ENCODE results near the gene TTYH3.
"Not testable (repeated sequence)": the region's sequence is repeated elsewhere in the genome, so short reads cannot be mapped to it uniquely, and the experiment has no call there.

TTYH3 gene

GRCh38 chr7:2689951-2690705, 58.3 kb downstream of the TTYH3 start:
- DNase-seq, result no peak

DNA sequence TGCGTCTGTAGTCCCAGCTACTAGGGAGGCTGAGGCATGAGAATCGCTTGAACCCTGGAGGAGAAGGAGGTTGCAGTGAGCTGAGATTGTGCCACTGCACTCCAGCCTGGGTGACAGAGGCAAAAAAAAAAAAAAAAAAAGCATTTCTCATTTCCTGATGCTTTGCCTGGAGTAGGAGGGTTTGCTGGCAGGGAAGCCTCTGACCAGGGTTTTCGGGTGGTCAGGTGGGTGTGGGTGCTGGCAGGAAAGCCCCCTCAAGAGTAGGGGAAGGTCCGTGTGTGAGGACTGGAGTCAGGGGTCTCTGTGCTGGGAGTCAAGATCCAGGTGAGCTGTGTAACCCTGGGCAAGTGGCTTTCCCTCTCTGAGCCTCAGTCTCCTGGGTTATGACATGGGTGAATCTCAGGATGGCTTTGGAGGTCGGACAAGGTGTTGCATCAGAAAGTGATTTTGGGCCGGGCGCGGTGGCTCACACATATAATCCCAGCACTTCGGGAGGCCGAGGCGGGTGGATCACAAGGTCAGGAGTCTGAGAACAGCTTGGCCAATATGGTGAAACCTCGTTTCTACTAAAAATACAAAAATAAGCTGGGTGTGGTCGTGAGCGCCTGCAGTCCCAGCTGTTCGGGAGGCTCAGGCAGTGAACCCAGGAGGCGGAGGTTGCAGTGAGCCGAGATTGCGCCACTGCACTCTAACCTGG, 59.4 kb downstream of the TTYH3 start:
- no peak for DNase-seq

DNA sequence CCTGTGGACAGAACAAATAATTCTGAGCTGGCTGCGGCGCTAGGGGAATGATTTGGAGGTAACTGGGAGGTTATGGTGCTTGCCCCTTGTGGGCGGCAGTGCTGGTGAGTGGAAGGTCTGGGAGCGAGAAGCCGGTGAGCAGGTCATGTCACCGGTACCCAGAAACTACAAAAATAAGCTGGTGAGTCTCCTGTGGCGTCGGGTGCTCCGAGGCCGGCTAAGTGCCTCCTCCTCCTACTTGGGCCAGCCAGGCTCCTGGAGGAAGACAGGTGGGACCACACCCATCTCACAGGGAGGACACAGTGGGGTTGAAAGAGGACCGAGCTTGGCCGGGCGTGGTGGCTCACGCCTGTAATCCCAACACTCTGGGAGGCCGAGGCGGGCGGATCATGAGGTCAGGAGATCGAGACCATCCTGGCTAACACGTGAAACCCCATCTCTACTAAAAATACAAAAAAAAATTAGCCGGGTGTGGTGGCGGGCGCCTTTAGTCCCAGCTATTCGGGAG, 60.2 kb downstream of the TTYH3 start:
- DNase-seq, result not testable (repeated sequence)

GRCh38 chr7:2692543-2692942, 60.8 kb downstream of the TTYH3 start:
- DNase-seq, result no peak

GRCh38 chr7:2693420-2694121, 61.8 kb downstream of the TTYH3 start:
- not testable (repeated sequence) for DNase-seq

DNA sequence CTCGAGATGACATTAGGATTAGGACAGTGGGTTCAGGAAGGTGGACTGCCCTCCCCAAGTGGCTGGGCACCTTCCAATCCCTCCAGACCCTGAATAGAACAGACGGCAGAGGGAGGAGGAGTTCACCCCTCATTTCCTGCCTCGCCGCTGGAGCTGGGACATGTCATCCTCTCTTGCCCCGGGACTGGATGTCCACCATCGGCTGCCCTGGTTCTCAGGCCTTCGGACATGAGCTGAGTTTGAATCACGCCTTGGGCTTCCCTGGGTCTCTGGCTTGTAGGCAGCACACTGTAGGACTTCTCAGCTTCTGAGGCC, 62.3 kb downstream of the TTYH3 start:
- not testable (repeated sequence) for DNase-seq

DNA sequence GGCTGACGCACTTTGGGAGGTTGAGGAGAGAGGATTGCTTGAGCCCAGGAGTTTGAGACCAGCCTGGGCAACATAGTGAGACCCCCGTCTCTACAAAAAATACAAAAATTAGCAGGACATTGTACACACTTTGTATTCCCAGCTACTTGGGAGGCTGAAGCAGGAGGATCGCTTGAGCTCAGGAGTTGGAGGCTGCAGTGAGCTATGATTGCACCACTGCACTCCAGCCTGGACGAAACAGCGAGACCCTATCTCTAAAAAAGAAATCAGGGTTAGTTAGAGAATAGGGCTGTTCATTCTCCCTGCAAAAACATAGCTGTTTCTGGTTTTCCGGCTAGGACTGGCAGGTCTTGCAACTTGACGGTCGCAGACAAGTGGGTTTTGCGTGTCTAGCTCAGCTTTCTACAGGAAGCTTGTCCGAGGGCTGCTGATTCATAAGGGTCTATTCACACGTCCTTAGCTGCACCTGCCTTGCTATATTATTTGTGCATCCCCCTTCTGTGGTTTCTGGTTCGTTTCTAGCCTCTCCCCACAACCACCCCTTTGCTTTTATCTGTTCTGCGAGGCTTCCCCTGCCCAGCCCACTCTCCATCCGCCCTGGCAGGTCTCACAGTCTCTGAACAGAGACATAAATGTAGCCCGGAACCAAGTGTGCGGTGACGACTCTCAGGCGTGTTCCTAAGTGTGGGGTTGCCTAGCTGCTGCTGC, 66.9 kb downstream of the TTYH3 start:
- DNase-seq, result peak; percentile 67

- no peak for DNase-seq
Observed at GRCh38 chr7:2699289-2699620, 67.5 kb downstream of the TTYH3 start.

GRCh38 chr7:2700141-2700850, 68.5 kb downstream of the TTYH3 start:
- DNase-seq, result no peak

GRCh38 chr7:2701424-2701823, 69.6 kb downstream of the TTYH3 start:
- DNase-seq, result no peak

DNA sequence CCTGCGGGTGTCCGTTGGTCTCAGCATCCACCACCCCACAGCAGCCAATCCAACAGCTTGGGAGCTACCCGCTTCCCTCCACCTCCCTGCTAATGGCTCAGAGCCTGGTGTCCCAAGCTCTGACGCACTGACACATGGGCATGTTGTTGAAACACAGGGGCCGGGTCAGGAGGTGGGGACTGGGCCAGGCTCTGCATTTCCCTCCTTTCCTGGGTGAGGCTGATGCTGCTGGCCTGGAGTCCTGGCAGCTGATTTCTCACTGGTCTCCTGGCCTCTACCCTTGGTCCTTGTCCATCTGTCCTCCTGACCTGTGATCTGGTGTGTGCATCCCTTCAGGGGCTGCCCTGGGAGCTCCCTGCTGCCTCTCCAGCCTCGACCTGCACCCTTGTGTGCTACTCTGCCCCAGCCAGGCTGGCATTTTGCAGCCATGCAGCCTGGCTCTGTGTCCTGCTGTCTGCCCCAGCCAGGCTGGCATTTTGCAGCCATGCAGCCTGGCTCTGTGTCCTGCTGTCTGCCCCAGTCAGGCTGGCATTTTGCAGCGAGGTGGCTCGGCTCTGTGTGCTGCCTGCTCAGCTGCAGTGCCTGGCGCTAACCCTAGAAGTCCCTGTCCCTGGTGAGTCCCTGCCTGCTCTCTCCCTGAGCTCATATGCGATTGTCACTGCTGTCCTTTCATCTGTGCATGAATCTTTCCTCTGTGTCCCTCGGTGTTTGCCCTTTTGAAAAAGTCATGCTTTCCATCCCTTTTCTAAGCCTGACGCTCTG, 70.2 kb downstream of the TTYH3 start:
- no peak for DNase-seq

- DNase-seq, result no peak
Observed at GRCh38 chr7:2702594-2702957, 70.8 kb downstream of the TTYH3 start.

DNA sequence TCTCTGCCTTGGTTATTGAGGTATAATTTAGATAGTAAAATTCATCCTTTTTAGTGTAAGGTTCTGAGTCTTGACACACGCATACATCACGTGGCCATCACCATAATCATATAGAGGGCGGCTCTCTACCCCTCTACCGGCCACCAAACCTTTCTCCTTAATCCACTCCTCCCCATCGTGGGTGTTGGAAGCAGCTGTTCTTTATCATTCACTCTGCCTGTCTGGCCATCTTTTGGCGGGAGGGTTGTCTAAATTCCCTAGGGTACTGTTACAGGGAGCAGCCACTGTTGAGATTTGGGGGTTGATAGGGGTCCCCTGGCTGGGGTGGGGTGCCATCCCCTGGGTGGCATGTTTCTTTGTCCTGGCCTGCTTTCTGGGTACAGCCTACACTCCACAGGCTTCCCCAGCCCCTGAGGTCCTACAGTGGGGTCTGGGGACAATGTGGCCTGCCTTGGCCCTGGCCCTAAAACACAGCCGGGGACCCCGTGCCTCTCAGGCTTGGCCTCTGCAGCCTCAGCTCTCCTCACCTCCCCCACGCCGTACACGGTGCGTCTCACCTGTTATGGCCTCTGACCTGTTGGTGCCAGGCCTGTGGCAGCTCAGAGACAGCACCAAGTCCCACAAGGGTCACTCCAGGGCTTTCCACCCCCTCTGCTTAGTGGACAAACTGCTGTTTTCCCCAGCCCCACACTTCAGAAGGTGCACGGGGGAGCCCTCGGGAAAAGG, 73.7 kb downstream of the TTYH3 start:
- no peak for DNase-seq

DNA sequence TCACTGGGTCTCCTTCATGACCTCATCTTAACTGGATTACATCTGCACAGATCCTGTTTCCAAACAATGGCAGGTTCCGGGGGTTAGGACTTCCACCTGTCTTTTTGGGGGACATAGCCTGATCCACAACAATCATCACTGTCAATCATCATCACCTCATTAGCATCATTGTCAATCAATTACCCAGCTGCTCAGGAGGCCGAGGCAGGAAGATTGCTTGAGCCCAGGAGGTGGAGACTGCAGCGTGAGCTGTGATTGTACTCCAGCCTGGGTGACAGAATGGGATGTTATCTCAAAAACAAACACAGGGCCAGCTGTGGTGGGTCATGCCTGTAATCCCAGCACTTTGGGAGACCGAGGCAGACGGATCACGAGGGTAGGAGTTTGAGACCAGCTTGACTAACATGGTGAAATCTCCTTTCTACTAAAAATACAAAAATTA, 74.9 kb downstream of the TTYH3 start:
- no peak for DNase-seq

DNA sequence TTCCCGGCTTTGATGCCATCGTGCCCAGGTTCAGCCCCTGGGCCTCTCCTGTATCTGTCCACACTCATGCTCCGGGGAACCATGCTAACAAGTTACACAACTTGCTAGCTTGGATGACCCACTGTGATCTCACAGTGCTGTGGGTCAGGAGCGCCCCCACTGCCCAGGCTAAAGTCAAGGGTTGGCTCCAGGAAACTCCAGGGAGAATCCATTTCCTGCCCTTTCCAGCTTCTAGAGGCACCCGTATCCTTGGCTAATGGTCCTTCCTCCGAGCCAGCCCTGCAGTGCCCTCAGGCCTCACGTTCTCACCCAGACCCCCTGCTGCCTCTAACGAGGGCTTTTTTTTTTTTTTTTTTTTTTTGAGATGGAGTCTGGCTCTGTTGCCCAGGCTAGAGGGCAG, 75.7 kb downstream of the TTYH3 start:
- DNase-seq, result no peak

DNA sequence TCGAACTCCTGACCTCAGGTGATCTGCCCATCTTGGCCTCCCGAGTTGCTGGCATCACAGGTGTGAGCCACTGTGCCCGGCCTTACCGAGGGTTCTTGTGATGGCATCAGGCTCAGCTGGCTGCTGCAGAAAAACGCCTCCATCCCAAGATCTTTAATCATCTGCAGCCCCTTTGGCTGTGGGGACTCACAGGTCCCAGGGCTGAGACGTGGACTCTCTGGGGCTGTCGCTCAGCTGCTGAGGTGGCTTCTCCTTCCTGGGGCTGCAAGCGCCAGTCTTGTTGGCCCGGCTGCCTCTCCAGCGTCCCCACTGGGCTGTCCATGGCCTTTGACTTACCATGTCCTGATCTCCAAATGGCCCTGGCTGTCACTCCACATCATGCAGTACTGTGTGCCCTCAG, 76.3 kb downstream of the TTYH3 start:
- DNase-seq, result no peak

GRCh38 chr7:2708547-2709310, 76.9 kb downstream of the TTYH3 start:
- DNase-seq, result no peak

- peak; percentile 80 for DNase-seq
Observed at GRCh38 chr7:2709553-2710285, 77.9 kb downstream of the TTYH3 start.

GRCh38 chr7:2710286-2710655, 78.5 kb downstream of the TTYH3 start:
- DNase-seq, result peak; percentile 69
